GM12864 (cell line): Measurements from ENCODE around the gene VDAC1.

ENCODE experiments used
- DNase-seq: peaks from one replicate; pipeline ENCODE4 v3.0.0-alpha.2; 2011; ENCODE audit warnings: low read depth
- H3K4me3 ChIP-seq: 2 replicates; pipeline ENCODE4 v1.5.1; 2011; ENCODE audit warnings: mild to moderate bottlenecking, low read depth, low read length, control low read depth
- TF ChIP-seq, protein P1 (sequence below): IDR thresholded peaks from 2 replicates; pipeline ENCODE4 v1.5.1; 2011; ENCODE audit warnings: low read depth, mild to moderate bottlenecking, moderate library complexity, low read length, control low read depth, inconsistent platforms; ENCODE audit errors: missing control alignments

Gene VDAC1

DNA sequence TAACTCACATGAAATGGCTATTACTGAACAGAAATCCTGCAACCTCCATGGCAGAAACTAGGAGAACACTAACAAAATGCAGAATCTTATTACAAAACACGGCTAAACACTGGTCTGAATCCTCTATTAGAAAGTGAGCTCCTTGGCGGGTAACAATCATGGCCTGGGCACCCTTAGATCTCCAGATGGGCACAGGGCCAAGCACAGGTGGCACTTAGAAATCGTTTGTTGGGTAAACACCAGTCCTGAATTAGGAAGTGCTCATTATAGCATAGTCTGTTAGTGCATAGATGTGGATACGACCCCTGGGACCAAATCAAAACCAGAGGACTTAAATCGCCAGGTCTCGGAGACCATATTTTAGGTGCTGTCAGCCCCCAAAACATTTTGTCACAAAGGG, 14.4 kb downstream of the VDAC1 start:
- no peak for DNase-seq
- TF ChIP-seq, protein P1, sequence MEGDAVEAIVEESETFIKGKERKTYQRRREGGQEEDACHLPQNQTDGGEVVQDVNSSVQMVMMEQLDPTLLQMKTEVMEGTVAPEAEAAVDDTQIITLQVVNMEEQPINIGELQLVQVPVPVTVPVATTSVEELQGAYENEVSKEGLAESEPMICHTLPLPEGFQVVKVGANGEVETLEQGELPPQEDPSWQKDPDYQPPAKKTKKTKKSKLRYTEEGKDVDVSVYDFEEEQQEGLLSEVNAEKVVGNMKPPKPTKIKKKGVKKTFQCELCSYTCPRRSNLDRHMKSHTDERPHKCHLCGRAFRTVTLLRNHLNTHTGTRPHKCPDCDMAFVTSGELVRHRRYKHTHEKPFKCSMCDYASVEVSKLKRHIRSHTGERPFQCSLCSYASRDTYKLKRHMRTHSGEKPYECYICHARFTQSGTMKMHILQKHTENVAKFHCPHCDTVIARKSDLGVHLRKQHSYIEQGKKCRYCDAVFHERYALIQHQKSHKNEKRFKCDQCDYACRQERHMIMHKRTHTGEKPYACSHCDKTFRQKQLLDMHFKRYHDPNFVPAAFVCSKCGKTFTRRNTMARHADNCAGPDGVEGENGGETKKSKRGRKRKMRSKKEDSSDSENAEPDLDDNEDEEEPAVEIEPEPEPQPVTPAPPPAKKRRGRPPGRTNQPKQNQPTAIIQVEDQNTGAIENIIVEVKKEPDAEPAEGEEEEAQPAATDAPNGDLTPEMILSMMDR = no peak
- no peak overlapping the region for H3K4me3 ChIP-seq

DNA sequence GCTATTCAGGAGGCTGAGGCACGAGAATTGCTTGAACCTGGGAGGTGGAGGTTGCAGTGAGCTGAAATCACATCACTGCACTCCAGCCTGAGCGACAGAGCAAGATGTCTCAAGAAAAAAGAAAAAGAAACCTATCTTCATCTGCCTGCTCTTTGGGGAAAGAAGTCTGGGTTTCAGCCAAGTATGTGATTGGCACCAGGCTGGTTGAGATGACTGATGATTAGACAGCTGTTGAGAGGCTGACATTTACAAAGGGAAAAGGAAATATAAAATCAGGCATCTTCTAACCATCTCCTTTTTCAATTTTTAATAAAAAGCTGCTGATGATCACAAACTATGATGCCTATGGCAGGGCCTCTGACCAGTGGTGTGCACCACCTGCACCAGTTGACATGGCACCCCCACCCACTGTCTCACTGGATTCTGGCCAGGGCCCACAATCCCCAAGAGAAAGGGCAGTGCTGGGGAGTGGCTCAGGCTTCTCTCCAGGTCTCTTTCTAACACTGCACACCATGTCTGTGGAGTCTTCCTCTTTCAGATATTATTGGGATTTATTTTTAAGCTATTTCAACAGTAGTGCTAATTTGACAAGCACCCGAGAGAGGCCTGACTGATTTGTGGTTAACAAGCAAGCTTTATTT, 19.1 kb downstream of the VDAC1 start:
- no peak overlapping the region for H3K4me3 ChIP-seq
- DNase-seq = no peak
- TF ChIP-seq, protein P1 = no peak

DNA sequence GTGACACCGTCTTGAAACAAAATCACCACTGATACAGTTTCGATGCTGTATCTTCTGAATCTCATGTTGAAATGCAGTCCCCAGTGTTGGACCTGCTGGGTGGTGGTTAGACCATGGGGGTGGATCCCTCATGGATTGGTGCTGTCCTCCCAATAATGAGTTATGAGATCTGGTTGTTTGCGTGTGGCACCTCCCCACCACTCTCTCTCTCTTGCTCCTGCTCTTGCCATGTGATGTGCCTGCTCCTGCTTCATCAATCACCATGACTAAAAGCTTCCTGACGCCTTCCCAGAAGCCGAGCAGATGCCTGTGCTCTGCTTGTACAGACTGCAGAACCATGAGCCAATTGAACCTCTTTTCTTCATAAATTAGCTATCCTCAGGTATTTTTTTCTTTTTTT, 21.1 kb downstream of the VDAC1 start:
- no peak overlapping the region for H3K4me3 ChIP-seq
- no peak for DNase-seq
- TF ChIP-seq, protein P1 = no peak

DNA sequence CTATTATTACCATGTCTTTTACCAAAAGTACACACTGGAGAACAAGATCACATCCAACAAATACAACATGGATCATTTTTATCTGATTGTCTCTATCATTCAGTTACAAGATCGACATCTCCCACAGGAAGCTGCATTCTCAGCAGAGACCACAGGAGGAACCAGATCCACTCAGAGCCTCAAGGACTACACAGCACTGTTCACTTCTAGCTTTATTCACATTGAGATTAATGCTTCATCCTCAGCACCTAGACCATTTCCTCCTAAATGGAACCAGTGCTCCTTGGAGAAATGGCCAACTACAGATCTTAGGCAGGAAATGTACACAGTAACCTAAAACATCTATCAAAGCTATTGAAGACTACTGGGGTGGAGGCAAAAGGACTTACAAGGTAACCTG, 23.1 kb downstream of the VDAC1 start:
- TF ChIP-seq, protein P1 = peak; percentile 24
- no peak for DNase-seq

DNA sequence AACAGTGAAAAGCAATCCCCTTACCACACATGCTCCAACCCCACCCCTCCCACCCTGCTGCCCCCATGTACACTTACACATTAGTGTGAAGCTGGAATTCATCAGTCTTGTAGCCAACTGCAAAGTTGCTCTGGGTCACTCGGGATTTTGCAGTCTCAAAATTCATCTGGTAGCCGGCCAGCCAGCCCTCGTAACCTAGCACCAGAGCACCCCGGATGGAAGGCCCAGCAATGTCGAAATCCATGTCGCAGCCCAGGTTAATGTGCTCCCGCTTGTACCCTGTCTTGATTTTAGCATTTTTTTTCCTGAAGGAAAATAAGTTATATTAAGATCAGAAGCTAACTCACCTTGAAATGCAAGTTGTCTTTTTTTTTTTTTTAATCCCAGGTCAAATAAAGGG, 24.1 kb downstream of the VDAC1 start:
- no peak overlapping the region for H3K4me3 ChIP-seq
- TF ChIP-seq, protein P1 = no peak
- no peak for DNase-seq

More for the DNA sequence above, 23.1 kb downstream of the VDAC1 start:
- H3K4me3 ChIP-seq = no peak overlapping the region

DNA sequence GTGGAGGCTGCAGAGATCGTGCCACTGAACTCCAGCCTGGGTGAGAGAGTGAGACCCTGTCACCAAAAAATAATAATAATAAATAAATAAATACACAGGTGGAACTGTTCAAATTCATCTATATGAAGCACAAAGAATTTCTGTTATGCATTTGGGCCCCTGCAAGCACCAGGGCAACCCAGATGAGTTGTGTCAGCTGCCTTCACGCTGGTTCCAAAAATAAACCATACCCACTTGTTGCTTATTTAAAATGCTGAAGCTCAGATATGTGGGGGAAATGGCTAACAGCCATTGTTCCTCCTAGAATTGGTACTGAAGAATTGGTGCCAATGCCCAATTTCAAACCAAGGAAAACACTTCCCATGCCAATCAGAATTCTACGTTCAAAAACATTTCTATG, 25.8 kb downstream of the VDAC1 start:
- no peak overlapping the region for H3K4me3 ChIP-seq
- TF ChIP-seq, protein P1 = no peak
- no peak for DNase-seq

DNA sequence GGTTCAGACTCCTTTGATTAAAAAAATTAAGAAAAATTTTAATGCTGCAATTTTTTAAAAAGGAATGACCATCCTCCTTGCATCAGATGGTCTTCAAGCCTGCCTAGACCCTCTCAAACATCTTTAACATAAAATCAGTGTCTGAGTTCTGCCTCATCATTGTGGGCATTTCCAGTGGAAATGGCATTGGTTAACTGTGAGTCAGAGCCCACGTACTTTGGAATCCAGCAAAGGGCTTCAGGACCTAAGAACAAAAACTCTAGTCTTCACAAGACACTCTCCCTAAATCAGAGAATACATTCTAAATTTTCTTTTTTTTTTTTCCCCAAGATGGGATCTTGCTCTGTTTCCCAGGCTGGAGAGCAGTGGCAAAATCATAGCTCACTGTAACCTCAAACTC, 26.9 kb downstream of the VDAC1 start:
- no peak for DNase-seq

More for the DNA sequence above, 26.9 kb downstream of the VDAC1 start:
- no peak overlapping the region for H3K4me3 ChIP-seq
- TF ChIP-seq, protein P1 = no peak
